ENCODE data around the gene FYN. TPM values are rescaled to one million over a fixed set of nuclear protein-coding genes. Genes with fewer than 3 reads are reported as not detected.

The FYN gene
- polyA plus RNA-seq, 2 of the 4 experiments (the other 2 are of a cell fraction): 3.5 to 3.7 TPM

DNA sequence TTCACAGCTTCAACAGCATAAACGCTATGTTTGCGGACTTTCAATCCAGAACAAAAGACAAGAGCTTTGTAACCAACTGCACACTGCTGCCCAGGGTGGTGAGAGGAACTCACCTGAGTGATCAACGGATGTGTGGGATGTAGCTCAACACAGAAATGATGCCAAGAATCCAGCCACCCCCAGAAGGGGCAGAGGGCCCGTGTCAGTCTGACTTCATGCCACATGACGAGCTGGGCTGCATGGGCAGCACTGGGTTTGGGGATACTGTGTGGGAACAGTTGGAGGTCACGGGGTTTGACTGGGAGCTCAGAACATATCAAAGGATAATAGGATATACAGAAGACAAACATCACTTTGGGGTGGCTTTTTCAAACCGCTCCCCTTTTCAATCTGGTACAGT, 188.2 kb downstream of the FYN start:
- ATAC-seq (no peak), FAIRE-seq (no peak), DNase-seq (ENCODE audit: low read depth in 1 of 2, low spot score in 1 of 2) (no peak)
- ChIA-PET POLR2A (no interaction called here), CTCF (no interaction called here)
- Histone ChIP-seq H3K9me3 (no peaks in the 10 kb centered on the region), H3K4me3 (no peak overlapping the region), H3K27ac (no peak overlapping the region), H3K4me1 (no peaks in the 10 kb centered on the region), H3K4me2 (no peak overlapping the region)
- WGBS (ENCODE audit: missing lambda C conversion rate): 60% methylated on average over 7 of the region's 7 CpGs
- no peak for TF ChIP-seq HOXB13 (CRISPR knock-in tag; IDR thresholded peaks at IDR 0.05; ENCODE audit: low read depth)
- TF ChIP-seq HDAC2 (IDR thresholded peaks at IDR 0.05): no peak
- no peak for TF ChIP-seq HOXB5 (CRISPR knock-in tag; IDR thresholded peaks at IDR 0.05)
- no peak for TF ChIP-seq CHD2 (IDR thresholded peaks at IDR 0.05; ENCODE audit: low read length, partially characterized antibody)
- TF ChIP-seq, protein P1, sequence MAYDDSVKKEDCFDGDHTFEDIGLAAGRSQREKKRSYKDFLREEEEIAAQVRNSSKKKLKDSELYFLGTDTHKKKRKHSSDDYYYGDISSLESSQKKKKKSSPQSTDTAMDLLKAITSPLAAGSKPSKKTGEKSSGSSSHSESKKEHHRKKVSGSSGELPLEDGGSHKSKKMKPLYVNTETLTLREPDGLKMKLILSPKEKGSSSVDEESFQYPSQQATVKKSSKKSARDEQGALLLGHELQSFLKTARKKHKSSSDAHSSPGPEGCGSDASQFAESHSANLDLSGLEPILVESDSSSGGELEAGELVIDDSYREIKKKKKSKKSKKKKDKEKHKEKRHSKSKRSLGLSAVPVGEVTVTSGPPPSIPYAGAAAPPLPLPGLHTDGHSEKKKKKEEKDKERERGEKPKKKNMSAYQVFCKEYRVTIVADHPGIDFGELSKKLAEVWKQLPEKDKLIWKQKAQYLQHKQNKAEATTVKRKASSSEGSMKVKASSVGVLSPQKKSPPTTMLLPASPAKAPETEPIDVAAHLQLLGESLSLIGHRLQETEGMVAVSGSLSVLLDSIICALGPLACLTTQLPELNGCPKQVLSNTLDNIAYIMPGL (CRISPR knock-in tag; IDR thresholded peaks at IDR 0.05; ENCODE audit: borderline replicate concordance): no peak
- no peak for TF ChIP-seq CEBPB (IDR thresholded peaks at IDR 0.05)
- TF ChIP-seq POLR2A (IDR thresholded peaks at IDR 0.05; ENCODE audit: low read length): no peak
- TF ChIP-seq EHMT2 (IDR thresholded peaks at IDR 0.05; ENCODE audit: low read depth): no peak
- TF ChIP-seq RAD21 (conservative IDR thresholded peaks at IDR 0.05 in 1 of 2, IDR thresholded peaks at IDR 0.05 in 1 of 2): no peak
- TF ChIP-seq JUNB (IDR thresholded peaks at IDR 0.05): no peak
- no peak for TF ChIP-seq NR3C1 (IDR thresholded peaks at IDR 0.05)
- TF ChIP-seq, protein P2, sequence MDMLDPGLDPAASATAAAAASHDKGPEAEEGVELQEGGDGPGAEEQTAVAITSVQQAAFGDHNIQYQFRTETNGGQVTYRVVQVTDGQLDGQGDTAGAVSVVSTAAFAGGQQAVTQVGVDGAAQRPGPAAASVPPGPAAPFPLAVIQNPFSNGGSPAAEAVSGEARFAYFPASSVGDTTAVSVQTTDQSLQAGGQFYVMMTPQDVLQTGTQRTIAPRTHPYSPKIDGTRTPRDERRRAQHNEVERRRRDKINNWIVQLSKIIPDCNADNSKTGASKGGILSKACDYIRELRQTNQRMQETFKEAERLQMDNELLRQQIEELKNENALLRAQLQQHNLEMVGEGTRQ (IDR thresholded peaks at IDR 0.05): no peak
- TF ChIP-seq GATA3 (IDR thresholded peaks at IDR 0.05; ENCODE audit: borderline replicate concordance): no peak
- no peak for TF ChIP-seq ZC3H11A (IDR thresholded peaks at IDR 0.05)

DNA sequence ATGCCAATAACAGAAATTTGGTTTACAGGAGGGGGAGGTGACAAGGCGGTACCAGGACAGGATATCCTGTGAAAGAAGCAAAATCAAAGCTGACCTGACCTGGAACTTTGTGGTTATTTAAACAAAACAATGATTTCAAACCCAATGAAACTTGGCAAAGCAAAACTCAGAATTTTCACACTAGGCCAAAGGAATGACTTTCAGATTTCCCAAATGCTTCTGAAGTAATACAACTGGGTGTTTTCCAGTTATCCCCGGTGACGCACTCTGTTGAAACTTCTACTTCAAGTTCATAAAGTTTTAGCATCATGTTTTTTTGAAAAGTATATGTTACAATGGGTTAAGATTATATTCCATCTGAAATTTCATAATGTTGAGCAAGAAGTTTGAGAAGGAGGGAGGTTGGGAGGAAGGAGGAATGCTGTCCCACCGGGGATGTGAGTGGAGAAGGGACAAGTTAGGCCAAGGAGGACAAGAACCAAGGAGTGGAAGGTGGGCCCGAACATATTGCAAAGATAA, 189.4 kb downstream of the FYN start:
- WGBS (ENCODE audit: missing lambda C conversion rate): 77% methylated on average over 5 of the region's 5 CpGs
- ATAC-seq (no peak), DNase-seq (ENCODE audit: low read depth in 1 of 2, low spot score in 1 of 2) (no peak), FAIRE-seq (no peak)
- H3K4me1 ChIP-seq: no peaks in the 10 kb centered on the region
- no peak overlapping the region for H3K27ac ChIP-seq
- no peak overlapping the region for H3K4me3 ChIP-seq
- ChIA-PET POLR2A (no interaction called here), CTCF (interaction anchor here (0.7 kb wide), 1 partner anchor 476 kb away, joined by 3 read pairs; no protein-coding TSS in a partner anchor)
- TF ChIP-seq PHF8 (IDR thresholded peaks at IDR 0.05; ENCODE audit: borderline replicate concordance, low read depth) (no peak), EP300 (IDR thresholded peaks at IDR 0.05) (no peak), JUN (IDR thresholded peaks at IDR 0.05) (no peak), ESRRA (IDR thresholded peaks at IDR 0.05; ENCODE audit: borderline replicate concordance, low read length) (no peak), HOXB13 (CRISPR knock-in tag; IDR thresholded peaks at IDR 0.05; ENCODE audit: low read depth) (no peak), MAZ (IDR thresholded peaks at IDR 0.05; ENCODE audit: borderline replicate concordance, low read depth, low read length) (no peak), RCOR1 (IDR thresholded peaks at IDR 0.05; ENCODE audit: low read depth, low read length) (no peak)
- TF ChIP-seq, protein P1 (CRISPR knock-in tag; IDR thresholded peaks at IDR 0.05; ENCODE audit: borderline replicate concordance): no peak
- TF ChIP-seq, protein P3, sequence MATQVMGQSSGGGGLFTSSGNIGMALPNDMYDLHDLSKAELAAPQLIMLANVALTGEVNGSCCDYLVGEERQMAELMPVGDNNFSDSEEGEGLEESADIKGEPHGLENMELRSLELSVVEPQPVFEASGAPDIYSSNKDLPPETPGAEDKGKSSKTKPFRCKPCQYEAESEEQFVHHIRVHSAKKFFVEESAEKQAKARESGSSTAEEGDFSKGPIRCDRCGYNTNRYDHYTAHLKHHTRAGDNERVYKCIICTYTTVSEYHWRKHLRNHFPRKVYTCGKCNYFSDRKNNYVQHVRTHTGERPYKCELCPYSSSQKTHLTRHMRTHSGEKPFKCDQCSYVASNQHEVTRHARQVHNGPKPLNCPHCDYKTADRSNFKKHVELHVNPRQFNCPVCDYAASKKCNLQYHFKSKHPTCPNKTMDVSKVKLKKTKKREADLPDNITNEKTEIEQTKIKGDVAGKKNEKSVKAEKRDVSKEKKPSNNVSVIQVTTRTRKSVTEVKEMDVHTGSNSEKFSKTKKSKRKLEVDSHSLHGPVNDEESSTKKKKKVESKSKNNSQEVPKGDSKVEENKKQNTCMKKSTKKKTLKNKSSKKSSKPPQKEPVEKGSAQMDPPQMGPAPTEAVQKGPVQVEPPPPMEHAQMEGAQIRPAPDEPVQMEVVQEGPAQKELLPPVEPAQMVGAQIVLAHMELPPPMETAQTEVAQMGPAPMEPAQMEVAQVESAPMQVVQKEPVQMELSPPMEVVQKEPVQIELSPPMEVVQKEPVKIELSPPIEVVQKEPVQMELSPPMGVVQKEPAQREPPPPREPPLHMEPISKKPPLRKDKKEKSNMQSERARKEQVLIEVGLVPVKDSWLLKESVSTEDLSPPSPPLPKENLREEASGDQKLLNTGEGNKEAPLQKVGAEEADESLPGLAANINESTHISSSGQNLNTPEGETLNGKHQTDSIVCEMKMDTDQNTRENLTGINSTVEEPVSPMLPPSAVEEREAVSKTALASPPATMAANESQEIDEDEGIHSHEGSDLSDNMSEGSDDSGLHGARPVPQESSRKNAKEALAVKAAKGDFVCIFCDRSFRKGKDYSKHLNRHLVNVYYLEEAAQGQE (IDR thresholded peaks at IDR 0.05): no peak
- TF ChIP-seq, protein P4, sequence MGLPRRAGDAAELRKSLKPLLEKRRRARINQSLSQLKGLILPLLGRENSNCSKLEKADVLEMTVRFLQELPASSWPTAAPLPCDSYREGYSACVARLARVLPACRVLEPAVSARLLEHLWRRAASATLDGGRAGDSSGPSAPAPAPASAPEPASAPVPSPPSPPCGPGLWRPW (IDR thresholded peaks at IDR 0.05): no peak
- H3K4me2 ChIP-seq: no peak overlapping the region
- no peaks in the 10 kb centered on the region for H3K9me3 ChIP-seq
